Measurements from ENCODE around the gene C11orf54.

Gene C11orf54

GRCh38 chr11:93741094-93741881 lies at the start of gene C11orf54, which contains the start of gene TAF1D:
TSS of gene C11orf54 (plus strand) at chr11:93741672. CDS start at chr11:93747394, 5,722 bp downstream.
TSS of gene TAF1D (minus strand) at chr11:93741495. CDS start at chr11:93739304, 2,191 bp downstream.
- DNase-seq, result peak; percentile 98
- in situ Hi-C loops (cut with MboI; ENCODE audit: low pct_unique_long_range_greater_than_20kb, low sequenced_read_pairs), result no loop called here

GRCh38 chr11:93694109-93694508 lies 47.4 kb upstream of the C11orf54 start:
- in situ Hi-C loops (cut with MboI; ENCODE audit: low pct_unique_long_range_greater_than_20kb, low sequenced_read_pairs), result no loop called here
- DNase-seq, result no peak

DNA sequence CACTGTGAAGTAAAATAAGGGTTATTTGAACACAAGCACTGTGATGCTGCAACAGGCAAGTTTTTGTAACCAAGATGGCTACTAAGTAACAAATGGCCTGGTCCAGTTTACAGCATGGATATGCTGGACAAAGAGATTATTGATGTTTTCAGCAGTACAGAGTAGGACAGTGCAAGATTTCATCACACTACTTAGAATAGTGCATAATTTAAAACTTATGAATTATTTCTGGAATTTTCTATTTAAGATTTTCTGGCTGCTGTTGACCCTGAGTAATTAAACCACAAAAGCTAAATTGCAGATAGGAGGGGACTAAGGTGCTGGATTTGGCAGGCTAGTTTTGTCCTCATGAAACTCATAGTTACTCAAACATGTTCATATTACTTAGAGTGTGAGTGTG lies 46.9 kb upstream of the C11orf54 start:
- no peak for DNase-seq
- in situ Hi-C loops (cut with MboI; ENCODE audit: low pct_unique_long_range_greater_than_20kb, low sequenced_read_pairs), result no loop called here

GRCh38 chr11:93697611-93698010 lies 43.9 kb upstream of the C11orf54 start:
- in situ Hi-C loops (cut with MboI; ENCODE audit: low pct_unique_long_range_greater_than_20kb, low sequenced_read_pairs), result no loop called here
- no peak for DNase-seq

DNA sequence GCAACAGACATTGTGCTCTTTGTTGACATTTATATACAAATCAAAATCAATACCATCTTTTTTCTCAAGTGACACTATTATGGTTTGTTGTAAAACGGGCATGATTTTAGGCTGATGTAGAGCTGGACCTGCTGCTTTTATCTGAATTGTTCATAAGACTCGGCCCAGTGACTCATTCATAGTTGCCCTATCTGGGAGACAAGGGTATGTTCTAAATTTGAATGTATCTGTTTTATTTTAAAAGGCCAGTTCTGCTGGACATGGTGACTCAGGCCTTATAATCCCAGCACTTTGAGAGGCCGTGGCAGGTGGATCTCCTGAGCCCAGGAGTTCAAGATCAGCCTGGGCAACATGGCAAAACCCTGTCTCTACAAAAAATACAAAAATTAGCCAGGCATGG lies 40.6 kb upstream of the C11orf54 start:
- DNase-seq, result no peak
- in situ Hi-C loops (cut with MboI; ENCODE audit: low pct_unique_long_range_greater_than_20kb, low sequenced_read_pairs), result no loop called here

- no peak for DNase-seq
- in situ Hi-C loops (cut with MboI; ENCODE audit: low pct_unique_long_range_greater_than_20kb, low sequenced_read_pairs), result no loop called here
These were observed 37.2 kb upstream of the C11orf54 start for GRCh38 chr11:93704237-93704636.

DNA sequence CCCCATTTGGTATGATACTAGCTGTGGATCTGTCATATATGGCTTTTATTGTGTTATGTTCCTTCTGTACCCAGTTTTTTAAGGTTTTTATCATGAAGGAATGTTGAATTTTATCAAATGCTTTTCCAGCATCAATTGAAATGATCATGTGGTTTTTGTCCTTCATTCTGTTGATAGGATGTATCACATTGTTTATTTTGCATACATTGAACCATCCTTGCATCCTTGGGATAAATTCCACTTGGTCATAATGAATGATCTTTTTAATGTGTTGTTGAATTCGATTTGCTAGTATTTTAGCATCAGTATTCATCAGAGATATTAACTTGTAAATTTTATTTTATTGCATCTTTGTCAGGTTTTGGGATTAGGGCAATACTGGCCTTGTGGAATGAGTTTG lies 31.2 kb upstream of the C11orf54 start:
- DNase-seq, result no peak
- in situ Hi-C loops (cut with MboI; ENCODE audit: low pct_unique_long_range_greater_than_20kb, low sequenced_read_pairs), result no loop called here

- DNase-seq, result no peak
- in situ Hi-C loops (cut with MboI; ENCODE audit: low pct_unique_long_range_greater_than_20kb, low sequenced_read_pairs), result no loop called here
These were observed 28.8 kb upstream of the C11orf54 start for GRCh38 chr11:93712678-93713077.

DNA sequence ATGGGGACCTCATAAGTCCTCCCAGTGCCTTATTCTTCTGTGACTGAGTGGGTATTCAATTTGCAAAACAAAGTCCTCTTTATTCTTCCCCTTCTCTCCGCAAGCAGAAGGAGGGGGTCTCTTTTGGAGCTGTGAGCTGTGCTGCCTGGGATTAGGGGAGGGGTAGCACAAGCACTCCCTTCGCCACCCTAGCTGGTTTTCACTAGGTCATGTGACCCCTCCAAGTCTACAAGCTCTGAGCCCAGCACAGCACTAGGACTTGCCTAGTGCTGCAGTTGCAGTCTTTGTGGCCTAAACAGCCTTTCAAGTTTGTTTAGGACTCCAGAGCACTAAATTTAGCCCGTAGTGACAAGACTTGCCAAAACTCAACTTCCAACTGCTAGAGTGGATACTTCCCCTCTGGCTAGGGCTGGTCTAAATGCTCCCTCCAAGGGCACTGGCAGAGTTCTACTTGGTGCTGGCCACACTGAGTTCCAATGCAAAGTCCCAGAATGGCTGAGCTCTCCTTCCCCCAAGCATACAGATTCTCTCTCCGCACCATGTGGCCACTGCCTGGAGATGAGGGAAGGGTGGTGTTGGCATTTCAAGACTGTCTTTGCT lies 25.6 kb upstream of the C11orf54 start:
- in situ Hi-C loops (cut with MboI; ENCODE audit: low pct_unique_long_range_greater_than_20kb, low sequenced_read_pairs), result no loop called here
- peak; percentile 45 for DNase-seq

GRCh38 chr11:93717501-93717900 lies 24.0 kb upstream of the C11orf54 start:
- in situ Hi-C loops (cut with MboI; ENCODE audit: low pct_unique_long_range_greater_than_20kb, low sequenced_read_pairs), result no loop called here
- DNase-seq, result no peak

DNA sequence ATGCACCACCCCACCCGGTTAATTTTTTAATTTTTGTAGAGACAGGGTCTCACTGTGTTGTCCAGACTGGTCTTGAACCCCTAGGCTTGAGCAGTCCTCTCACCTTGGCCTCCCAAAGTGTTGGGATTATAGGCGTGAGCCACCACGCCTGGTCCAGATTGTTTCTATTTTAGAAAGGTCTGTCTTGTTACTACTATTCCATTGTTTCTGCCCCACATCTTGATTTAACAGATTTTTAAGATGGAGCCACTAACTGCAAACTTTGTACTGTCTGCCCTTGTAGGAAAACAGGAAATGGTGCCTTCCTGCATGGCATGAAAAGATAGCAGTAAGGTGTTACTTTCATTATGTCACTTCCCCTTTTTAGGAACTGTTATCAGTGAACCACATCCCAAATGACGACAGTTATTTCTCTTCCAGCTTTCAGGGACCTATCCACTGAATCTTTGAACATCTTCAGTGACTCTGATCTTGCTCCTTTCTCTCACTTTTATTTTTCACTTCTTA lies 23.4 kb upstream of the C11orf54 start:
- in situ Hi-C loops (cut with MboI; ENCODE audit: low pct_unique_long_range_greater_than_20kb, low sequenced_read_pairs), result no loop called here

GRCh38 chr11:93719310-93719709 lies 22.2 kb upstream of the C11orf54 start:
- in situ Hi-C loops (cut with MboI; ENCODE audit: low pct_unique_long_range_greater_than_20kb, low sequenced_read_pairs), result no loop called here
- peak; percentile 28 for DNase-seq

More for the DNA sequence above, 23.4 kb upstream of the C11orf54 start:
- DNase-seq, result peak; percentile 95

- in situ Hi-C loops (cut with MboI; ENCODE audit: low pct_unique_long_range_greater_than_20kb, low sequenced_read_pairs), result no loop called here
- DNase-seq, result no peak
These were observed 20.9 kb upstream of the C11orf54 start for GRCh38 chr11:93720522-93720921.

GRCh38 chr11:93724089-93724488 lies 17.4 kb upstream of the C11orf54 start:
- in situ Hi-C loops (cut with MboI; ENCODE audit: low pct_unique_long_range_greater_than_20kb, low sequenced_read_pairs), result no loop called here
- DNase-seq, result no peak

DNA sequence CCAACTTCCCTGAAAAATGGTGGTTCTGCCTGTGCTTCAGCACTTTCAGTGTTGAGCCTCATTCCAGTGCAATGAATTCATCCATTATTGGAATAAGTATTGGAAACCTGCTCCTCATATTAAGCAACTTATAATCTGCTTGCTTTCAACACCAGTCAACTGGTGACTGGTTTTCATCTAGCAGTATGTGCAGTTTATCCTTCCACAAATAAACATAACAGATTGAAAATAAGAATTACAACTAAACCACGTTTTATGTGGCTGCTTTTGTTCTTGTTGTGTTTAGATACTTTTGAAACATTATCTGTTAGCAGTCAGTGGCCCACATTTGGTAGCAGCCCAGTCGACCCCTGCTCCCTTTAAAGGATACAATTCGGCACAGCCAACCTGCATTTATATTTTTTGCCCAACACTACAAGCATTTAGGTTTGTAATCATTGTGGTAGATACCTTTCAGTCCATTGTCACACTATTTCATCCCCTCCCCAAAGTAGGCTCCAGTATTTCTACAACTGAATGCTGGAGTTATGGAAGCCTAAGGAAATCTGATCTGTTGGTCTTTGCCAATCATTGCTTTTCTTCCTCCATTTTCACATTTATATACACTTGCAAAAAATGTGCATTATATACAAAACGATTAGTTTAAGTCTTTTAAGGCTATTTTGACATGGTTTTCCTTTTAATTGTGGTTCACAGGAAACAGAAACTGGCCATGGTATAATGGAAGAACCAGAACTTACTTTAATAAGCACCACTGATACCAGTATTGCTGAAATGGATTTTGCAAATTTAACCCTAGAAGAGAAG lies 13.3 kb upstream of the C11orf54 start:
- DNase-seq, result peak; percentile 44

GRCh38 chr11:93728792-93729128 lies 12.7 kb upstream of the C11orf54 start:
- DNase-seq, result peak; percentile 44
- in situ Hi-C loops (cut with MboI; ENCODE audit: low pct_unique_long_range_greater_than_20kb, low sequenced_read_pairs), result no loop called here

More for the DNA sequence above, 13.3 kb upstream of the C11orf54 start:
- in situ Hi-C loops (cut with MboI; ENCODE audit: low pct_unique_long_range_greater_than_20kb, low sequenced_read_pairs), result no loop called here

- in situ Hi-C loops (cut with MboI; ENCODE audit: low pct_unique_long_range_greater_than_20kb, low sequenced_read_pairs), result no loop called here
- no peak for DNase-seq
These were observed 12.3 kb upstream of the C11orf54 start for GRCh38 chr11:93729129-93729616.

- DNase-seq, result no peak
- in situ Hi-C loops (cut with MboI; ENCODE audit: low pct_unique_long_range_greater_than_20kb, low sequenced_read_pairs), result no loop called here
These were observed 11.1 kb upstream of the C11orf54 start for GRCh38 chr11:93730108-93731107.
